ENCODE results near the gene ZBTB16. TPM values are rescaled to one million over a fixed set of nuclear protein-coding genes. Genes with fewer than 3 reads are reported as not detected.
"Not testable (repeated sequence)": the region's sequence is repeated elsewhere in the genome, so short reads cannot be mapped to it uniquely, and the experiment has no call there.

The ZBTB16 gene
- total RNA-seq, 1 donor from 2014 or later: 17.7 TPM

DNA sequence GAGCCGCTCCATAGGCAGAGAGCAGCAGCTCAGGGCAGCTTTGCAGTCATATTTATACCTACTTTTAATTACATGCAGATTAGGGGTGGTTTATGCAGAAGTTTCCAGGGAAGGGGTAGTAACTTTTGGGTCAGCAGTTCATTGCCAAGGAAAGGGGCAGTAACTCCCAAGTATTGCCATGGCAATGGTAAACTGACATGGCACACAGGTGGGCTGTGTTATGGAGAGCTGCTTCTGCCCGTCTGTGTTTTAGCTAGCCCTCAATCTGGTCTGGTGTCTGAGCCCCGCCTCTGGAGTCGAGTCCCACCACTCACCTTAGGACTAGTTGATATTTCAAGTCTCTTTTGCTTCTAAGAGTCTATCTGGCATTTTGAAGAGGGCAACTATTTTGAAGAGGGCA is 12.2 kb upstream of the ZBTB16 start:
- no peaks in the 10 kb centered on the region for H4K20me1 ChIP-seq (ENCODE audit: low read depth)
- Mint-ChIP-seq H3K36me3 (no peaks in the 10 kb centered on the region), H3K27ac (peak overlapping the region; percentile 79), H3K4me3 (no peak overlapping the region), H3K27me3 (ENCODE audit: insufficient read depth, low read depth) (peaks cover 5% of the 10 kb centered on the region), H3K4me1 (peaks cover 41% of the 10 kb centered on the region), H3K9me3 (no peaks in the 10 kb centered on the region)
- H3F3A ChIP-seq (ENCODE audit: low read depth): no peaks in the 10 kb centered on the region
- H3K9me3 ChIP-seq (ENCODE audit: low read depth): no peaks in the 10 kb centered on the region
- H3K36me3 ChIP-seq: no peaks in the 10 kb centered on the region
- no peak overlapping the region for H3K27ac ChIP-seq
- H3K4me3 ChIP-seq: no peak overlapping the region
- H3K4me2 ChIP-seq: no peak overlapping the region
- TF ChIP-seq EZH2 (IDR thresholded peaks at IDR 0.05) (no peak), EZH2phosphoT487 (IDR thresholded peaks at IDR 0.05) (no peak)
- TF ChIP-seq, protein P1, sequence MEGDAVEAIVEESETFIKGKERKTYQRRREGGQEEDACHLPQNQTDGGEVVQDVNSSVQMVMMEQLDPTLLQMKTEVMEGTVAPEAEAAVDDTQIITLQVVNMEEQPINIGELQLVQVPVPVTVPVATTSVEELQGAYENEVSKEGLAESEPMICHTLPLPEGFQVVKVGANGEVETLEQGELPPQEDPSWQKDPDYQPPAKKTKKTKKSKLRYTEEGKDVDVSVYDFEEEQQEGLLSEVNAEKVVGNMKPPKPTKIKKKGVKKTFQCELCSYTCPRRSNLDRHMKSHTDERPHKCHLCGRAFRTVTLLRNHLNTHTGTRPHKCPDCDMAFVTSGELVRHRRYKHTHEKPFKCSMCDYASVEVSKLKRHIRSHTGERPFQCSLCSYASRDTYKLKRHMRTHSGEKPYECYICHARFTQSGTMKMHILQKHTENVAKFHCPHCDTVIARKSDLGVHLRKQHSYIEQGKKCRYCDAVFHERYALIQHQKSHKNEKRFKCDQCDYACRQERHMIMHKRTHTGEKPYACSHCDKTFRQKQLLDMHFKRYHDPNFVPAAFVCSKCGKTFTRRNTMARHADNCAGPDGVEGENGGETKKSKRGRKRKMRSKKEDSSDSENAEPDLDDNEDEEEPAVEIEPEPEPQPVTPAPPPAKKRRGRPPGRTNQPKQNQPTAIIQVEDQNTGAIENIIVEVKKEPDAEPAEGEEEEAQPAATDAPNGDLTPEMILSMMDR (IDR thresholded peaks at IDR 0.05): no peak
- H3K9ac ChIP-seq: no peak overlapping the region
- H2AFZ ChIP-seq (replicated peaks): no peak overlapping the region
- no peaks in the 10 kb centered on the region for H3K27me3 ChIP-seq
- DNase-seq (ENCODE audit: low spot score): no peak
- peaks cover 15% of the 10 kb centered on the region for H3K4me1 ChIP-seq
- no peaks in the 10 kb centered on the region for H3K79me2 ChIP-seq (ENCODE audit: low read depth)

DNA sequence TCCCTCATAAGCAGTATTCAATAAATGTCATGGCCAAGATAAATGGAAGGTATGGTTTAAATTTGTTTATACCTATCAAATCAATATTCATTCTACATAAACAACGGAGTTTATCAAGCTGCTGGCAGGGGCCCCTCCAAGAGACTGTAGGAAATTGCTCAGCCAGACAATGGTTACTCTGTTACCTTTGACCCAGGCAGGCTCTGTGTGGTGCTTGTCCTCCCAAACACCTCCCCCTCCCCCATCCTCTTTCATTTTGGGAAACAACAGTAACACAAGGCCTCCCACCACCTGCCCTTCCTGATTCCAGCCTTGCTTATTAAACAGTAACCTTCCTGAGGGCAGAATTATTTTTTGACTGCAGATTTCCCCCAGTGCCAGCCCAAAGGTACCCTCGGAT is 10.5 kb upstream of the ZBTB16 start:
- H3K27ac Mint-ChIP-seq: peak overlapping the region; percentile 68
- Histone ChIP-seq H3K79me2 (ENCODE audit: low read depth) (no peaks in the 10 kb centered on the region), H3K4me3 (no peak overlapping the region), H3K4me1 (peaks cover 15% of the 10 kb centered on the region), H3K27me3 (no peaks in the 10 kb centered on the region), H2AFZ (replicated peaks) (peak overlapping the region; percentile 79), H3K4me2 (peak overlapping the region; percentile 49), H3K9ac (no peak overlapping the region), H4K20me1 (ENCODE audit: low read depth) (no peaks in the 10 kb centered on the region), H3F3A (ENCODE audit: low read depth) (no peaks in the 10 kb centered on the region), H3K9me3 (ENCODE audit: low read depth) (no peaks in the 10 kb centered on the region), H3K36me3 (no peaks in the 10 kb centered on the region), H3K27ac (no peak overlapping the region)
- no peak overlapping the region for H3K4me3 Mint-ChIP-seq
- peaks cover 40% of the 10 kb centered on the region for H3K4me1 Mint-ChIP-seq
- TF ChIP-seq EZH2phosphoT487 (IDR thresholded peaks at IDR 0.05): no peak
- TF ChIP-seq, protein P1 (IDR thresholded peaks at IDR 0.05): no peak
- no peak for TF ChIP-seq EZH2 (IDR thresholded peaks at IDR 0.05)
- peak; percentile 50 for DNase-seq (ENCODE audit: low spot score)
- H3K9me3 Mint-ChIP-seq: no peaks in the 10 kb centered on the region
- no peaks in the 10 kb centered on the region for H3K36me3 Mint-ChIP-seq
- H3K27me3 Mint-ChIP-seq (ENCODE audit: insufficient read depth, low read depth): peaks cover 3% of the 10 kb centered on the region

DNA sequence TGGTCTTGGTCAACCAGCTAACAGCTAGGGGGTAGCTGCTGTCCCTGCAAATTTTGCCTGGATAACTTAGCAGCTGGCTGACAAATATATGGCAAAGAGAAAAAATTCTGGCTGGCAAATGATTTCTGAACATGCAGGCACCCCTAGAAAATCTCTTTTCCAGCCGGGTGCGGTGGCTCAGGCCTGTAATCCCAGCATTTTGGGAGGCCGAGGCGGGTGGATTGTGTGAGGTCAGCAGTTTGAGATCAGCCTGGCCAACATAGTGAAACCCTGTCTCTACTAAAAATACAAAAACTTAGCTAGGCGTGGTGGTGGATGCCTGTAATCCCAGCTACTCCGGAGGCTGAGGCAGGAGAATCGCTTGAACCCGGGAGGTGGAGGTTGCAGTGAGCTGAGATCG is 9.7 kb upstream of the ZBTB16 start:
- DNase-seq (ENCODE audit: low spot score): not testable (repeated sequence)

DNA sequence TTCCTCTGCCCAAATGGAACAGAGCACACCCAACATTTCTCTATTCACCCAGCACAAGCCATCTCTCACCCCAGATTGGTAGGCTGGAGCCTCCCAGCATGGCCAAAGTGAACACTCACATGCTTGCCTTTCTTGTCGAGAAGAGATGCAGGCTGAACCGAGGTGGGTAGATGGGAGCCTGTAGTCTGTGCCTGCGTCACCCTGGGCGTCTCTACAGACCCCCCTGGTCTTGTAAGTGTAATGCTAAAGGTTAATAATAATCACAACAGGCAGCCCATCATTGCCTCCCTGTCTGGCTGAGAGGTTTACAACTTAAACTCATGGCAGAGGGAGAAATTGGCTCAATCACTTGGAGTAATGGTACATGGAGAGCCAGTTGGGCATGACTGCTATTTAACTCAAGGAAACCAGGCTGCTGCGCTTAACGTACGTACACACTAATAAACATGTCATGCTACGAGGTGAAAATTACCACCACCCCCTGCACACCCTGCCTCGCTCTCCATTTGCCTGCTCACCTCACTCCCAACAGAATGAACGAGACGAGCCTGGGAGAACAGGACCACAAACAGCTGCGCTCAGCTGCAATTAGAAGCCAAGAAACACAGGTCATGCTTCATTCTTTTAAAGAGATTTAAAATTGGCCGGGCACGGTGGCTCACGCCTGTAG is 9.1 kb upstream of the ZBTB16 start:
- Histone ChIP-seq H3K36me3 (no peaks in the 10 kb centered on the region), H3K9me3 (ENCODE audit: low read depth) (no peaks in the 10 kb centered on the region), H3K79me2 (ENCODE audit: low read depth) (no peaks in the 10 kb centered on the region), H3K27ac (no peak overlapping the region), H2AFZ (replicated peaks) (no peak overlapping the region), H3K9ac (no peak overlapping the region), H3K4me3 (no peak overlapping the region), H3F3A (ENCODE audit: low read depth) (no peaks in the 10 kb centered on the region), H4K20me1 (ENCODE audit: low read depth) (no peaks in the 10 kb centered on the region), H3K4me1 (peaks cover 15% of the 10 kb centered on the region), H3K4me2 (no peak overlapping the region), H3K27me3 (peaks cover 5% of the 10 kb centered on the region)
- Mint-ChIP-seq H3K36me3 (no peaks in the 10 kb centered on the region), H3K27me3 (ENCODE audit: insufficient read depth, low read depth) (peaks cover 3% of the 10 kb centered on the region), H3K9me3 (no peaks in the 10 kb centered on the region), H3K27ac (no peak overlapping the region), H3K4me1 (peaks cover 50% of the 10 kb centered on the region), H3K4me3 (no peak overlapping the region)
- TF ChIP-seq EZH2phosphoT487 (IDR thresholded peaks at IDR 0.05) (no peak), EZH2 (IDR thresholded peaks at IDR 0.05) (no peak)
- TF ChIP-seq, protein P1 (IDR thresholded peaks at IDR 0.05): no peak
- no peak for DNase-seq (ENCODE audit: low spot score)

More for the DNA sequence above, 9.7 kb upstream of the ZBTB16 start:
- H3K36me3 Mint-ChIP-seq; H3K27me3 Mint-ChIP-seq (ENCODE audit: insufficient read depth, low read depth); H3K9me3 Mint-ChIP-seq; H3K4me2 ChIP-seq; H3K79me2 ChIP-seq (ENCODE audit: low read depth); H3K27ac ChIP-seq; H3K4me3 Mint-ChIP-seq; H3K9me3 ChIP-seq (ENCODE audit: low read depth); H3F3A ChIP-seq (ENCODE audit: low read depth); H3K4me3 ChIP-seq; H3K9ac ChIP-seq; H3K36me3 ChIP-seq; H3K27me3 ChIP-seq; H4K20me1 ChIP-seq (ENCODE audit: low read depth): not testable (repeated sequence)
- H3K27ac Mint-ChIP-seq: peak overlapping the region; percentile 32
- H3K4me1 Mint-ChIP-seq: peaks cover 46% of the 10 kb centered on the region
- peaks cover 15% of the 10 kb centered on the region for H3K4me1 ChIP-seq
- peak overlapping the region; percentile 79 for H2AFZ ChIP-seq (replicated peaks)

All from neural progenitor cell (in vitro differentiated cells).